Cardiac muscle cell (in vitro differentiated cells and primary cell): ENCODE measurements around the gene HHATL. TPM values are rescaled to one million over a fixed set of nuclear protein-coding genes. Genes with fewer than 3 reads are reported as not detected.

Experiments used
- DNase-seq, 2 donors: peaks; one replicate each; pipeline versions ENCODE4 v3.0.0 to v3.0.0-alpha.2; 2010 to 2017; ENCODE audit warnings: low read depth in 1 of 2, low spot score in 1 of 2
- H3K27ac ChIP-seq: fragments of 200-600 bp; sonication (generic); 2 replicates; pipeline ENCODE4 v1.5.1; 2016
- H3K27me3 ChIP-seq: fragments of 200-600 bp; sonication (generic); 2 replicates; pipeline ENCODE4 v1.6.0; 2016; ENCODE audit warnings: control low read depth
- H3K36me3 ChIP-seq: fragments of 200-600 bp; sonication (generic); 2 replicates; pipeline ENCODE4 v1.5.1; 2016; ENCODE audit warnings: control low read depth
- H3K4me1 ChIP-seq: fragments of 200-600 bp; sonication (generic); 2 replicates; pipeline ENCODE4 v1.8.1; 2017; ENCODE audit warnings: low read depth, mild to moderate bottlenecking, mixed run types
- H3K4me3 ChIP-seq: fragments of 200-600 bp; sonication (generic); 2 replicates; pipeline ENCODE4 v1.5.1; 2016; ENCODE audit warnings: mild to moderate bottlenecking
- H3K9me3 ChIP-seq: fragments of 200-600 bp; sonication (generic); 2 replicates; pipeline ENCODE4 v1.5.1; 2017; ENCODE audit warnings: low read depth, mild to moderate bottlenecking, control low read depth
- CTCF ChIP-seq: IDR thresholded peaks from 2 replicates; pipeline ENCODE4 v1.5.1; 2012; ENCODE audit warnings: low read depth, mild to moderate bottlenecking, low read length
- polyA plus RNA-seq: library from polyadenylated mRNA; unstranded; fragments of >200 nt; fragmentation: Nextera tagmentation; extraction: Ambion mirVana; gene quantifications from 2 replicates; pipeline ENCODE4 v1.2.1, GENCODE V29; 2016
- total RNA-seq: library from RNA; depleted of rRNA; stranded (reverse); fragments of >200 nt; gene quantifications from 2 replicates; pipeline ENCODE4 v1.2.3, GENCODE V29; 2016

Gene HHATL
- total and polyA plus RNA-seq, 2 experiments from 2014 or later: 7.8 to 8.1 TPM

DNA sequence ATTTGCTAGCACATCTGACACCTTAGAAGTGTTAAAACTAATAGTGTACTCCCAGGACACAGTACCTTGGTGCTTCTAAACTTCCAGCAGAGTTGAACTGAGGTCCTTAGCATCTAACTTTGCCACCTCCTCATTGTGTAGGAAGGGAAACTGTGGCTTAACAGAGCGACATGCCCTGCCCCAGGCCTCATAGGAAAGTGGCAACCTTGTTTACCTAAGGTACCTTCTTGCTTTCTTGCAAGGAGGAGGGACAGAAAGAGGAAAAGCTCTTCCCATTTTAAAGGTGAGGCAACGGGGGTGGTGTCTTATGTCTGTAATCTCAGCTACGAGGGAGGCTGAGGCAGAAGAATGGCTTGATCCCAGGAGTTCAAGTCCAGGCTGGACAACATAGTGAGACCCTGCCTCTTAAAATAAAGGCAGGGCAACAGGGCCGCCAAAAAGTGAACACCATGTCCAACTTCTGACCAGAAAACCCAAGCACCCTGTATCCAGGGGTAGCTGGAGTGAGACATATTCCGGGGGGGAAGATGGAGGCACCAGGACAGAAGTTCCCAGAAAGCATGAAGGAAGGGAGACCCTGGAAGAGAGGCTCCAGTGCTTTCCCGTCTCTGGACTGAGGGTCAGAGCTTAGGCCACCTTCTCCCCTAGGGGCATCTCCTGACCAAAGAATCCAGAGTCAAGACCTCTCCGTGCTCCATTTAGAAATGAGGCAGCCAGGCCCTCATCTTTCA lies 17.8 kb downstream of the HHATL start:
- no peak for TF ChIP-seq CTCF
- no peaks in the 10 kb centered on the region for H3K9me3 ChIP-seq
- peaks cover 14% of the 10 kb centered on the region for H3K4me1 ChIP-seq
- no peak for DNase-seq
- no peak overlapping the region for H3K4me3 ChIP-seq
- no peaks in the 10 kb centered on the region for H3K36me3 ChIP-seq
- H3K27me3 ChIP-seq: no peaks in the 10 kb centered on the region
- H3K27ac ChIP-seq: peak overlapping the region; percentile 48

- Histone ChIP-seq H3K36me3 (no peaks in the 10 kb centered on the region), H3K4me3 (no peak overlapping the region), H3K27me3 (no peaks in the 10 kb centered on the region), H3K9me3 (no peaks in the 10 kb centered on the region), H3K4me1 (peaks cover 14% of the 10 kb centered on the region), H3K27ac (peak overlapping the region; percentile 48)
- DNase-seq: peak; percentile 60 to 92
- TF ChIP-seq CTCF: no peak
These were observed 18.6 kb downstream of the HHATL start for GRCh38 chr3:42683875-42684598.

- Histone ChIP-seq H3K36me3 (no peaks in the 10 kb centered on the region), H3K27me3 (no peaks in the 10 kb centered on the region), H3K27ac (no peak overlapping the region), H3K9me3 (no peaks in the 10 kb centered on the region), H3K4me3 (no peak overlapping the region), H3K4me1 (peaks cover 14% of the 10 kb centered on the region)
- no peak for TF ChIP-seq CTCF
- DNase-seq: no peak
These were observed 20.1 kb downstream of the HHATL start for GRCh38 chr3:42682301-42683070.

GRCh38 chr3:42681361-42682038 lies 21.1 kb downstream of the HHATL start:
- Histone ChIP-seq H3K27ac (no peak overlapping the region), H3K4me1 (peaks cover 14% of the 10 kb centered on the region), H3K27me3 (no peaks in the 10 kb centered on the region), H3K4me3 (no peak overlapping the region), H3K36me3 (no peaks in the 10 kb centered on the region), H3K9me3 (no peaks in the 10 kb centered on the region)
- no peak for DNase-seq
- TF ChIP-seq CTCF: no peak

- Histone ChIP-seq H3K36me3 (no peaks in the 10 kb centered on the region), H3K4me1 (peaks cover 14% of the 10 kb centered on the region), H3K27me3 (no peaks in the 10 kb centered on the region), H3K4me3 (no peak overlapping the region), H3K27ac (no peak overlapping the region), H3K9me3 (no peaks in the 10 kb centered on the region)
- TF ChIP-seq CTCF: no peak
- peak in 1 of 2 donors; percentile 26 for DNase-seq
These were observed 21.8 kb downstream of the HHATL start for GRCh38 chr3:42680806-42681205.
